ENCODE measurements around the gene NOL9.

Gene NOL9

GRCh38 chr1:6588893-6589520 lies 34.7 kb upstream of the NOL9 start:
- DNase-seq = no peak

DNA sequence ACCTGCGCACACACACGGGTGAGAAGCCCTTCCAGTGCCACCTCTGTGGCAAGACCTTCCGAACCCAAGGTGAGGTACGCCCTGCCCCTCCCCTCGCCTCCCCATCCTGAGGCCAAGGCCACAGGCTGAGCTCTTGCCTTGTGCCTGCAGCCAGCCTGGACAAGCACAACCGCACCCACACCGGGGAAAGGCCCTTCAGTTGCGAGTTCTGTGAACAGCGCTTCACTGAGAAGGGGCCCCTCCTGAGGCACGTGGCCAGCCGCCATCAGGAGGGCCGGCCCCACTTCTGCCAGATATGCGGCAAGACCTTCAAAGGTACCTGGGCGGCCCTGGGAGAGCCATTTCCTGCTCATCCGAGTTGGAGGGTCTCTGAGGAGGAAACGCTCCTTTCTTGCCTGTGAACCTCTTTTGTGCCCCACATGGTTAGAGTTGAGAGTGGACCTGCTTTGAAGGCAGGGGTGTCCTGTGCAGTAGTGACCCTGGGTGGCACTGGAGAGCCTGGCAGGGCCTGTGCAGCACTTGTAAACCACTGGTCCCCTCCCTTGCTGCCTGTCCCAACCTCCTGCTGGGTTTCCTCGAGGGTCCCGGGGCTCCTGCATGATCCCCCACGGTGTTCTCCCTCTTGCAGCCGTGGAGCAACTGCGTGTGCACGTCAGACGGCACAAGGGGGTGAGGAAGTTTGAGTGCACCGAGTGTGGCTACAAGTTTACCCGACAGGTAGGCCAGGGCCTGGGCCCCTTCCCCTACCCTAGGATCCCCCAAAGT lies 34.0 kb upstream of the NOL9 start:
- DNase-seq = no peak

DNA sequence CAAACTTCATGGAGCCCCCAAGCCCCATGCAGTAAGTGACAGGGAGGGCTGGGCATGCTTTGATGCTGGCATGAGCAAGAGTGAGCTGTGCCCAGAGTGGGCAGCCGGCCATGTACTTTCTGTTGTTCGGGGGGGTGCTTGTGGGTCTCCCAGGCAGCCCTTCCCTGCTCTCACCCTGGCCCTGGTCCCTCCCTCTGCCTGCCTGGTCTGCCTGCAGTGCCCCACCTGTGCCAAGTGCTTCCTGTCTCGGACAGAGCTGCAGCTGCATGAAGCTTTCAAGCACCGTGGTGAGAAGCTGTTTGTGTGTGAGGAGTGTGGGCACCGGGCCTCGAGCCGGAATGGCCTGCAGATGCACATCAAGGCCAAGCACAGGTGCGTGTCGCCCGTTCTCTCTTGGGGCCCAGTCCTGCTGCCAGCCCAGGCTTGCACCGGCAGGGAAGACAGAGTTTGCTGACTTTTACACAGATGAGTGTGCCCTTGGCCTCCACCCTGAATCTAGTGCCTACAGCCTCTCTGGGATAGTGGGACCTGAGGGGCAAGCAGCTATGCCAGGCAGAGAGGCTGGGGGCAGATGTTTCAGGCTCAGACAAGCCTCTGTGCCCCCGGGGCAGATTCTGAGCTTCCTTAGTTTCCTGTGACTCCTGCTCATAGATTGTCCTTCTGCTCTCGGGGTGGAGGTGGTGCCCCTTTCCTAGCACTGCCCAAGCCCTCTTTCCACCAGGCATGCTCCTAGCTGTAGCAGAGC lies 33.1 kb upstream of the NOL9 start:
- DNase-seq = no peak

GRCh38 chr1:6586404-6586816 lies 32.1 kb upstream of the NOL9 start:
- DNase-seq = no peak

DNA sequence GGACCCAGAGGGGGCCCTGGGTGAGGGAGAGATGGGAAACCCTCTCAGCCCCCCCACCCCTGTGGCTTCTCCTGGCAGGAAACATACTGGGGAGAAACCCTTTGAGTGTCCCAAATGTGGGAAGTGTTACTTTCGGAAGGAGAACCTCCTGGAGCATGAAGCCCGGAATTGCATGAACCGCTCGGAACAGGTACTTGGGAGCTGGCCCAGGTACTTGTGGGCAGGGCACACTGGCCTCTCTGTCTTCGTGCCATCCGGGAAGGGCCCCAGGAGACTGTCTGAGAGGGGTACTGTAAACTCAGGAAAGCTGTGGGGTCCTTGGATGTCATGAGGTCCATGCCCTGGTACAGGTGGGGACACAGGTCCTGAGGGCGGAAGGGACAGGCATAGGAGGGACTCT lies 31.5 kb upstream of the NOL9 start:
- DNase-seq = no peak

DNA sequence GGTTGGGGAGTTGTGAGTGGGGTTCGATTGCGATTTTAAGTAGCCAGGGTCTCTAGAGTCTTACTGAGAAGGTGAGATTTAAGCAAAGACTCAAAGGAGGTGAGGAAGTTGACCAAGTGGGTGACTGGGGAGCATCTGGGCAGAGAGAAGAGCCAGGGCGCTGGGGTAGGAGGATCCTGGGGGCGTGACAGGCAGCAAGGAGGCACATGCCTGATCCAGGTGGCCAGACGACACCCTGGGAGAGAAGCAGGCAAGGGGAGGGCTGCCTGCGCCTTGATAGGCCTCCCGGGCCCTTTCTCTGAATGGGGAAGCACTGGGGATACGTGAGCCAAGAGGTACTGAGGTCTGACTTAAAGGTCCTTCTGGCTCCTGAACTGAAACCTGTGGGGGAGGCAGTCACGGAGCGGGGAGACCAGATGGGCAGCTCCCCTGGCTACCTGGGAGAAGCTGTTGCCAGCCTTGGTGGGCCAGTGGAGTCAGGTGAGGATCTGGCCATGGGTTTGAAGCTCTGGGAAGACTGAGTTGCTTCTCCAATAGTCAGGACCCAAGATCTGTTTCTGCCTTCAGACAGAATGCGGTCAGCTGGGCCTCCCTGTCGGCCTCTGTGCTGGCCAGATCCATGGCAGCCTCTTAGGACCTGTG lies 30.9 kb upstream of the NOL9 start:
- no peak for DNase-seq

- DNase-seq = no peak
Measured at GRCh38 chr1:6584126-6585080, 30.1 kb upstream of the NOL9 start.

DNA sequence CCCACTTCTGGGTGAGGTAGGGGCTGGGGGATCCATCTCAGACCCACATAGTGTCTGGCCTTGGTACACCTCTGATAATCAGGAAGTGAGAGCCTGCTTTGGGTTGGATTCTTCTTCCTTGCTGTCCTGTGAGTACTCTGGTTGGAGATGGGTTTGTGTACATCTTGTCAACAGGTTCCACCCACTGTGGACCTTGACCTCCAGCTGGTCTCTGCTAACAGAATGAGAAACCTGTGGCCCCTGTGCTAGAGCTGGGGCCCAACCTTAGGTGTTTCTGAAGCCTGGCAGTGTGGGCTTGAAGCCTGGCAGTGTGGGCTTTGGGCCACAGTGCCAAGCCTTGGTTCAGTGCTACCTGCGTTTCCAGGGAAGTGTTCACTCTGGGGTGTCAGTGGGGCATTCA lies 28.1 kb upstream of the NOL9 start:
- DNase-seq = no peak

- DNase-seq = no peak
Measured at GRCh38 chr1:6581561-6582305, 27.4 kb upstream of the NOL9 start.

- DNase-seq = no peak
Measured at GRCh38 chr1:6580593-6581409, 26.5 kb upstream of the NOL9 start.

DNA sequence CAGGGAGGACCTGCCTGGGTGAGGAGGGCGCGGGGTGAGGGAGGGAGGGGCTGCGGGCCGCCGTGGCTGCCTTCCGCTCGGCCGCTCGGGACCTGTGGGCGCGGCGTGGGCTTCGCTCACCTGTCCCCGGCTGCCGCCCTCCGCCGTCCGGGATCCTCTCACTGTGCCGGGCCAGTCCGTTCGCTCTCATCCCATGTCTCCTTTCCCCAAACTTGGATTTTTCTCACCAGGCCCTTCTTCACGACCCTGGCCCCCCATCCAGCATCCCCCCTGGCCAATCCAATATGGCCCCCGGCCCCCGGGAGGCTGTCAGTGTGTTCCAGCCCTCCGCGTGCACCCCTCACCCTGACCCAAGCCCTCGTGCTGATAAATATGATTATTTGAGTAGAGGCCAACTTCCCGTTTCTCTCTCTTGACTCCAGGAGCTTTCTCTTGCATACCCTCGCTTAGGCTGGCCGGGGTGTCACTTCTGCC lies 25.8 kb upstream of the NOL9 start:
- DNase-seq = no peak

- peak; percentile 90 to 96 for DNase-seq
Measured at GRCh38 chr1:6579374-6580118, 25.2 kb upstream of the NOL9 start, which contains the start of gene ZBTB48. Gene ZBTB48, plus strand, starts transcription at chr1:6579994. Its CDS starts 616 bp downstream, at chr1:6580610.

- no peak for DNase-seq
Measured at GRCh38 chr1:6578624-6579373, 24.5 kb upstream of the NOL9 start.

GRCh38 chr1:6577831-6578525 lies 23.7 kb upstream of the NOL9 start:
- DNase-seq = no peak

- no peak for DNase-seq
Measured at GRCh38 chr1:6574818-6575217, 20.5 kb upstream of the NOL9 start.

GRCh38 chr1:6574025-6574620 lies 19.8 kb upstream of the NOL9 start:
- no peak for DNase-seq

- no peak for DNase-seq
Measured at GRCh38 chr1:6572653-6573383, 18.5 kb upstream of the NOL9 start.

Data from NCI-H187 (cell line).